Measurements from ENCODE around the gene PDGFA.

- no peak for TF ChIP-seq POLR2A (IDR thresholded peaks at IDR 0.05)
- TF ChIP-seq, protein P1, sequence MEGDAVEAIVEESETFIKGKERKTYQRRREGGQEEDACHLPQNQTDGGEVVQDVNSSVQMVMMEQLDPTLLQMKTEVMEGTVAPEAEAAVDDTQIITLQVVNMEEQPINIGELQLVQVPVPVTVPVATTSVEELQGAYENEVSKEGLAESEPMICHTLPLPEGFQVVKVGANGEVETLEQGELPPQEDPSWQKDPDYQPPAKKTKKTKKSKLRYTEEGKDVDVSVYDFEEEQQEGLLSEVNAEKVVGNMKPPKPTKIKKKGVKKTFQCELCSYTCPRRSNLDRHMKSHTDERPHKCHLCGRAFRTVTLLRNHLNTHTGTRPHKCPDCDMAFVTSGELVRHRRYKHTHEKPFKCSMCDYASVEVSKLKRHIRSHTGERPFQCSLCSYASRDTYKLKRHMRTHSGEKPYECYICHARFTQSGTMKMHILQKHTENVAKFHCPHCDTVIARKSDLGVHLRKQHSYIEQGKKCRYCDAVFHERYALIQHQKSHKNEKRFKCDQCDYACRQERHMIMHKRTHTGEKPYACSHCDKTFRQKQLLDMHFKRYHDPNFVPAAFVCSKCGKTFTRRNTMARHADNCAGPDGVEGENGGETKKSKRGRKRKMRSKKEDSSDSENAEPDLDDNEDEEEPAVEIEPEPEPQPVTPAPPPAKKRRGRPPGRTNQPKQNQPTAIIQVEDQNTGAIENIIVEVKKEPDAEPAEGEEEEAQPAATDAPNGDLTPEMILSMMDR (IDR thresholded peaks at IDR 0.05) = no peak
These were observed 7.5 kb downstream of the PDGFA start for GRCh38 chr7:512146-512510.
